H1 (cell line): Measurements from ENCODE around the gene KCTD2. TPM values are rescaled to one million over a fixed set of nuclear protein-coding genes. Genes with fewer than 3 reads are reported as not detected.

Experiments used
- CTCF ChIA-PET: fragments of 300-600 bp; sonication (Branson Sonifier 250); formaldehyde crosslinking; loops from one replicate; lab custom pipeline; 2021; ENCODE audit not compliant: partially characterized antibody; lab: Charles Lee
- POLR2A ChIA-PET: fragments of 300-600 bp; sonication (Branson Sonifier 250); formaldehyde crosslinking; loops from one replicate; lab custom pipeline; 2021; ENCODE audit warnings: inconsistent platforms; ENCODE audit not compliant: partially characterized antibody; lab: Charles Lee
- DNase-seq, 2 experiments: peaks; one replicate each; pipeline versions ENCODE4 v3.0.0 to v3.0.0-alpha.2; 2010 to 2022; ENCODE audit warnings: low spot score in 2 of 2, low read depth in 1 of 2, mixed read lengths in 1 of 2
- FAIRE-seq: peaks from 2 replicates; lab custom pipeline; 2011; peaks lifted over from hg19 to GRCh38; lab: Jason Lieb, UNC
- H2AFZ ChIP-seq: 2 replicates; pipeline ENCODE4 v1.8.1; 2012; ENCODE audit warnings: low read length, inconsistent platforms
- H2AK5ac ChIP-seq: 2 replicates; pipeline ENCODE4 v1.6.1; 2013; ENCODE audit warnings: low read depth, low read length
- H2BK120ac ChIP-seq: replicated peaks from 2 replicates; pipeline ENCODE3; 2013; ENCODE audit warnings: low read depth, low read length, inconsistent platforms
- H2BK12ac ChIP-seq: 2 replicates; pipeline ENCODE4 v1.6.1; 2013; ENCODE audit warnings: low read depth, low read length
- H2BK15ac ChIP-seq: 2 replicates; pipeline ENCODE4 v1.6.1; 2013; ENCODE audit warnings: low read length
- H2BK20ac ChIP-seq: 2 replicates; pipeline ENCODE4 v1.6.1; 2013; ENCODE audit warnings: low read length
- H2BK5ac ChIP-seq: 2 replicates; pipeline ENCODE4 v1.6.1; 2013; ENCODE audit warnings: low read depth, low read length
- H3K14ac ChIP-seq: 2 replicates; pipeline ENCODE4 v1.6.1; 2013; ENCODE audit warnings: inconsistent platforms; ENCODE audit not compliant: insufficient read length
- H3K18ac ChIP-seq: 2 replicates; pipeline ENCODE4 v1.6.1; 2013; ENCODE audit warnings: low read length; ENCODE audit errors: extremely low read depth
- H3K23ac ChIP-seq: 2 replicates; pipeline ENCODE4 v1.6.1; 2013; ENCODE audit warnings: inconsistent platforms; ENCODE audit not compliant: insufficient read length
- H3K23me2 ChIP-seq: 2 replicates; pipeline ENCODE4 v1.6.1; 2013; ENCODE audit warnings: low read depth, low read length
- H3K27ac ChIP-seq: 2 replicates; pipeline ENCODE4 v1.6.1; 2011; ENCODE audit warnings: low read depth, low read length, inconsistent platforms
- H3K27me3 ChIP-seq, 4 experiments: replicated peaks in 1 of 4; 1 replicate in 1 of 4; 2 replicates in 3 of 4; pipeline versions ENCODE4 v1.6.1 to v1.8.1; 2011 to 2013; ENCODE audit warnings: low read length in 3 of 4, mild to moderate bottlenecking in 3 of 4, inconsistent platforms in 2 of 4, mixed read lengths in 2 of 4, moderate library complexity in 1 of 4; ENCODE audit not compliant: control insufficient read depth in 3 of 4, insufficient read depth in 3 of 4; ENCODE audit errors: extremely low read depth in 1 of 4
- H3K36me3 ChIP-seq, 4 experiments: 2 replicates each; pipeline versions ENCODE4 v1.6.1 to v1.8.1; 2011 to 2013; ENCODE audit warnings: mild to moderate bottlenecking in 4 of 4, low read length in 3 of 4, moderate library complexity in 2 of 4, control low read depth in 1 of 4, inconsistent platforms in 1 of 4; ENCODE audit not compliant: insufficient read depth in 4 of 4, control insufficient read depth in 2 of 4
- H3K4ac ChIP-seq: replicated peaks from 2 replicates; pipeline ENCODE3; 2013; ENCODE audit warnings: low read length, low read depth, mixed read lengths, inconsistent platforms; ENCODE audit not compliant: insufficient read length
- H3K4me1 ChIP-seq, 4 experiments: replicated peaks in 1 of 4; 1 replicate in 1 of 4; 2 replicates in 3 of 4; pipeline versions ENCODE4 v1.6.1 to v1.8.1; 2011 to 2013; ENCODE audit warnings: low read length in 3 of 4, inconsistent platforms in 2 of 4, mixed read lengths in 1 of 4; ENCODE audit not compliant: insufficient read depth in 4 of 4, control insufficient read depth in 3 of 4
- H3K4me2 ChIP-seq, 2 experiments: 2 replicates each; pipeline versions ENCODE4 v1.6.1 to v1.8.1; 2011 to 2013; ENCODE audit warnings: low read depth in 2 of 2, low read length in 2 of 2, control low read depth in 1 of 2, inconsistent platforms in 1 of 2, mild to moderate bottlenecking in 1 of 2; ENCODE audit not compliant: insufficient read depth in 1 of 2
- H3K4me3 ChIP-seq, 4 experiments: fragments of 200-600, 300-600 bp in 1 of 4; sonication (generic), shearing (Covaris generic), sonication (Bioruptor Twin) in 1 of 4; 2 replicates each; pipeline versions ENCODE4 v1.5.1 to v1.8.1; 2011 to 2016; ENCODE audit warnings: low read length in 4 of 4, low read depth in 3 of 4, control low read depth in 2 of 4, inconsistent platforms in 2 of 4, mild to moderate bottlenecking in 2 of 4, mixed read lengths in 1 of 4, moderate library complexity in 1 of 4; ENCODE audit not compliant: insufficient read depth in 2 of 4; ENCODE audit errors: extremely low read depth in 1 of 4
- H3K56ac ChIP-seq: replicated peaks from 2 replicates; pipeline ENCODE3; 2013; ENCODE audit warnings: low read depth, mild to moderate bottlenecking, mixed read lengths, low read length, inconsistent platforms; ENCODE audit not compliant: insufficient read length
- H3K79me1 ChIP-seq: 2 replicates; pipeline ENCODE4 v1.6.1; 2013; ENCODE audit warnings: low read depth, low read length, control low read depth
- H3K79me2 ChIP-seq, 2 experiments: 2 replicates each; pipeline versions ENCODE4 v1.6.1 to v1.8.1; 2012 to 2013; ENCODE audit warnings: low read length in 2 of 2, mild to moderate bottlenecking in 2 of 2, inconsistent platforms in 1 of 2; ENCODE audit not compliant: insufficient read depth in 2 of 2, control insufficient read depth in 1 of 2
- H3K9ac ChIP-seq, 4 experiments: replicated peaks in 1 of 4; 1 replicate in 1 of 4; 2 replicates in 3 of 4; pipeline versions ENCODE4 v1.6.1 to v1.8.1; 2011 to 2013; ENCODE audit warnings: low read depth in 3 of 4, low read length in 3 of 4, control low read depth in 2 of 4, mild to moderate bottlenecking in 2 of 4, moderate library complexity in 2 of 4, inconsistent platforms in 1 of 4; ENCODE audit errors: extremely low read depth in 1 of 4
- H3K9me3 ChIP-seq, 2 experiments: 2 replicates each; pipeline versions ENCODE4 v1.6.1 to v1.8.1; 2012 to 2013; ENCODE audit warnings: mild to moderate bottlenecking in 2 of 2, moderate library complexity in 2 of 2, control low read depth in 1 of 2, inconsistent platforms in 1 of 2, low read depth in 1 of 2, low read length in 1 of 2, mixed read lengths in 1 of 2; ENCODE audit not compliant: insufficient read depth in 2 of 2
- H4K20me1 ChIP-seq, 2 experiments: replicated peaks in 1 of 2; 2 replicates each; pipeline versions ENCODE3 to v1.8.1; 2011 to 2013; ENCODE audit warnings: inconsistent platforms in 2 of 2, low read length in 2 of 2, mild to moderate bottlenecking in 1 of 2; ENCODE audit not compliant: insufficient read depth in 2 of 2, control insufficient read depth in 1 of 2
- H4K5ac ChIP-seq: 2 replicates; pipeline ENCODE4 v1.6.1; 2013; ENCODE audit warnings: low read length, low read depth, mixed read lengths, inconsistent platforms; ENCODE audit not compliant: insufficient read length
- H4K8ac ChIP-seq: 2 replicates; pipeline ENCODE4 v1.8.0; 2013; ENCODE audit warnings: mild to moderate bottlenecking, moderate library complexity, low read length, inconsistent platforms; ENCODE audit not compliant: insufficient read depth; ENCODE audit errors: extremely low read depth
- H4K91ac ChIP-seq: replicated peaks from 2 replicates; pipeline ENCODE3; 2013; ENCODE audit warnings: low read length, mixed read lengths, inconsistent platforms; ENCODE audit not compliant: insufficient read length
- CTCF ChIP-seq, 3 experiments: IDR thresholded peaks; 1 replicate in 2 of 3; 2 replicates in 1 of 3; pipeline versions ENCODE4 v1.5.1 to v1.6.1; 2011; ENCODE audit warnings: low read length in 3 of 3, mild to moderate bottlenecking in 3 of 3, inconsistent platforms in 2 of 3, low read depth in 1 of 3, moderate library complexity in 1 of 3; ENCODE audit not compliant: insufficient read depth in 1 of 3; ENCODE audit errors: control extremely low read depth in 1 of 3
- KDM5A ChIP-seq: fragments of 200-600 bp; IDR thresholded peaks from 2 replicates; pipeline ENCODE4 v1.7.1; 2012; ENCODE audit warnings: mild to moderate bottlenecking, low read length, inconsistent platforms, mixed read lengths
- POU5F1 ChIP-seq: IDR thresholded peaks from 2 replicates; pipeline ENCODE4 v1.6.1; 2011; ENCODE audit warnings: low read depth, mild to moderate bottlenecking, low read length, moderate library complexity
- WGBS, 2 experiments: shearing (Covaris generic) in 1 of 2; methylation state at CpG; one replicate each; pipeline versions ENCODE4 v1.1.6 to v1.1.7; 2013 to 2015; ENCODE audit warnings: low lambda C conversion rate in 2 of 2, mixed read lengths in 2 of 2, inconsistent platforms in 1 of 2, low coverage in 1 of 2, missing lambda C conversion rate in 1 of 2; ENCODE audit not compliant: insufficient replicate concordance in 2 of 2, insufficient coverage in 1 of 2, insufficient read length in 1 of 2; ENCODE audit errors: extremely low coverage in 1 of 2, missing lambda C conversion rate in 1 of 2; 5-methylcytosine and 5-hydroxymethylcytosine counted together
- polyA plus RNA-seq, 7 experiments: library from polyadenylated mRNA; depleted of rRNA in 3 of 7; stranded (reverse) in 5 of 7; unstranded in 2 of 7; fragments of >200 nt in 5 of 7; fragments of 200-250 nt in 2 of 7; gene quantifications; 1 replicate in 5 of 7; 2 replicates in 1 of 7; 4 replicates in 1 of 7; pipeline versions ENCODE4 v1.2.1 to v1.2.3, GENCODE V29; 2011 to 2013; ENCODE audit warnings: missing spikeins in 2 of 7, mixed read lengths in 2 of 7
- total RNA-seq: library from RNA; stranded (reverse); fragmentation: NEBNext Ultra II Directional; extraction: Animal tissue kit (Norgen Biotek cat#: 25700); gene quantifications from 2 replicates; pipeline ENCODE4 v1.2.1, GENCODE V29; 2021

Gene KCTD2
- total and polyA plus RNA-seq, 2 of the 8 experiments (the other 6 are each of a cell fraction or from before 2014, with no cell fraction given): 33.7 to 36.8 TPM

GRCh38 chr17:75063626-75064025 is 16.6 kb downstream of the KCTD2 start:
- no peaks in the 10 kb centered on the region for H3K23me2 ChIP-seq
- no peak overlapping the region for H3K4me3 ChIP-seq
- H3K4me2 ChIP-seq: no peak overlapping the region
- 85% methylated on average over 3 of the region's 3 CpGs; no CpG with 5 or more reads in 1 of the 2 experiments for WGBS, 2 experiments
- peaks cover 3 to 12% of the 10 kb centered on the region in 2 experiments for H4K20me1 ChIP-seq
- H3K79me1 ChIP-seq: peaks cover 2% of the 10 kb centered on the region; the same call in 1 of the 2 replicates
- no peak for DNase-seq
- H3K27ac ChIP-seq: no peak overlapping the region
- no peaks in the 10 kb centered on the region for H3K79me2 ChIP-seq
- no peaks in the 10 kb centered on the region for H3K9me3 ChIP-seq
- ChIA-PET CTCF (interaction anchor here (0.8 to 8.1 kb wide), 15 partner anchors 9 to 102 kb away, joined by 3 to 81 read pairs (median 13); partner anchors contain the start of gene SLC16A5), POLR2A (interaction anchor here (0.8 to 1.5 kb wide), 4 partner anchors 9 to 91 kb away, joined by 3 to 4 read pairs (median 3); partner anchors contain the start of gene JPT1)
- peaks cover 20 to 55% (median 45%) of the 10 kb centered on the region in 4 experiments for H3K36me3 ChIP-seq
- no peak overlapping the region for H3K9ac ChIP-seq
- H3K4ac ChIP-seq: no peak overlapping the region
- H2BK120ac ChIP-seq: no peak overlapping the region
- no peak for FAIRE-seq
- H3K14ac ChIP-seq: no peak overlapping the region
- H3K56ac ChIP-seq: no peak overlapping the region
- no peak overlapping the region for H4K8ac ChIP-seq
- no peak for TF ChIP-seq POU5F1
- no peak for TF ChIP-seq KDM5A
- peak in 1 of 3 experiments; percentile 7; a peak in 1 of 4 replicates for TF ChIP-seq CTCF (IDR thresholded peaks at IDR 0.05; ENCODE audit: control extremely low read depth in 1 of 3, insufficient read depth in 1 of 3, low read depth in 1 of 3, low read length in 3 of 3)
- H2AK5ac ChIP-seq: no peak overlapping the region
- H2BK15ac ChIP-seq: no peak overlapping the region
- no peak overlapping the region for H2AFZ ChIP-seq
- H3K23ac ChIP-seq: no peak overlapping the region
- H2BK20ac ChIP-seq: no peak overlapping the region
- H3K27me3 ChIP-seq: no peaks in the 10 kb centered on the region
- H4K5ac ChIP-seq: no peak overlapping the region
- no peak overlapping the region for H3K18ac ChIP-seq
- no peak overlapping the region for H2BK12ac ChIP-seq
- no peaks in the 10 kb centered on the region; a peak in 1 of 7 replicates for H3K4me1 ChIP-seq
- H2BK5ac ChIP-seq: no peak overlapping the region
- no peak overlapping the region for H4K91ac ChIP-seq
